T follicular helper cell (primary cell): Measurements from ENCODE around the gene TFDP3.

Experiments used
- DNase-seq: peaks from one replicate; pipeline ENCODE4 v3.0.0-alpha.2; 2020; ENCODE audit warnings: low read depth
- total RNA-seq, 2 experiments: gene quantifications; one replicate each; lab custom pipeline; 2026; lab: John Stamatoyannopoulos, UW

The TFDP3 gene, protein sequence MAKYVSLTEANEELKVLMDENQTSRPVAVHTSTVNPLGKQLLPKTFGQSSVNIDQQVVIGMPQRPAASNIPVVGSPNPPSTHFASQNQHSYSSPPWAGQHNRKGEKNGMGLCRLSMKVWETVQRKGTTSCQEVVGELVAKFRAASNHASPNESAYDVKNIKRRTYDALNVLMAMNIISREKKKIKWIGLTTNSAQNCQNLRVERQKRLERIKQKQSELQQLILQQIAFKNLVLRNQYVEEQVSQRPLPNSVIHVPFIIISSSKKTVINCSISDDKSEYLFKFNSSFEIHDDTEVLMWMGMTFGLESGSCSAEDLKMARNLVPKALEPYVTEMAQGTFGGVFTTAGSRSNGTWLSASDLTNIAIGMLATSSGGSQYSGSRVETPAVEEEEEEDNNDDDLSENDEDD
- total RNA-seq, result 0 reads per million in 2 experiments

GRCh38 chrX:133218329-133218728, at the start of gene TFDP3:
Gene TFDP3 (minus strand): TSS chrX:133218354. CDS start chrX:133218259, 95 bp downstream.
- DNase-seq, result no peak

GRCh38 chrX:133267621-133268020, 49.5 kb upstream of the TFDP3 start:
- no peak for DNase-seq

GRCh38 chrX:133265331-133265730, 47.2 kb upstream of the TFDP3 start:
- DNase-seq, result no peak

GRCh38 chrX:133258481-133258880, 40.3 kb upstream of the TFDP3 start:
- no peak for DNase-seq

- DNase-seq, result no peak
These were observed 36.5 kb upstream of the TFDP3 start for GRCh38 chrX:133254666-133255065.

DNA sequence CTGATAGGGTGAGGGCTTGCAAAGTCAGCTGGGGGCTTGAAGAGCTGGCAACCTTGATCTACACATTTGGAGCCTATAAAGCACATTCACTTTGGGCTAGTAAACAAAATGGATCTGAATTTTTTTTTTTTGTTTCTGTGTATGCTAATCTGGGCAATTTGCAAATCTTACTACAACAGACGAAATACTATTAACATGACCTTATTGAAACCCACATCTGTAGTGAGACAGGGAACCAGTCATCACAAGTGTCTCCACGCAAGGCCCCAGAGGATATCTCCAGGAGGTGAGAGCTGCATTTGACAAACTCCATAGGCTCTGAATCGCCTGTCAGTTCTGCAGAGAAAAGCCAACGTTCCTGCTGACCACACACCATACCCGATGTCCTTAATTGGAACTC, 33.0 kb upstream of the TFDP3 start:
- DNase-seq, result no peak

DNA sequence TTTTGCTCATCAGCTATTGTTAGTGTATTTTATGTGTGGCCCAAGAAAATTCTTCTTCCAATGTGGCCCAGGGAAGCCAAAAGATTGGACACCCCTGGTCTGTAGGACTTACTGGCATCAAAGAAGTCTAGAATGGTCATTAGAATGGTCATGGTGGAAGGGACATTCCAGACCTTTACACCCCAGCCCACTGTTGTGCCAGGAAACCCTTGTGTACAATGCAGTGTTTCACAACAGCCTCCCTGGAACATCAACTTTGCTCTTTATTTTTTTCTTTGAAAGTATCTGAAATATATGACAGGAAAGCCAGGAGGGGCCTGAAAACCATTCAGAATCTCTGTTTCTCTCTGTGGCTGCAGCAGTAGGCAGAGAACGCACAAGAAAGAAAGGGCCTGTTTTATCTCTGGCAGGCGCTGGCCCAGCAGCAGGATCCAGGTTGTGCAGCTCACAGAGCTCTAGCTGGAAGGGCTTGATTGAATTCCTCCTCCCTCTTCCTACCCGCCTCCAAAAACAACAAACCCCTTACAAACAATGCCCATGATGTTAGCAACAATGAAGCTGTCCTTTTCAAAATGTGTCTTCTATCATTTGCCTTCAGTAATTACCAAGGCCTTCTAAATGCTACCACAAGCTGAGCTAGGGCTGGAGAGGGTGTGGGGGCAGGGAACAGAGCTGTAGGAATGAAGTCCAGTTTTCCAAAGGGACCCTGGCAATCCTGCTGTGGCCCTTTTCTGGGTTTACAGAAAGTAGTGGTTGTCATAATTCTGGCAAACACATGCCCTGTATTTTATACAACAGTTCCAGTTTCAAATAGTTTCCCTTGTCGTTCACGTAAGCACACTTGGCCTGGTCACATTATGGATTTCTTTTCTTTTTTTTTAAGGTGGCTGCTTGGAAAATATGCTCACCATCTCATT, 32.3 kb upstream of the TFDP3 start:
- no peak for DNase-seq

GRCh38 chrX:133249266-133250058, 31.3 kb upstream of the TFDP3 start:
- DNase-seq, result no peak

GRCh38 chrX:133248177-133248576, 30.0 kb upstream of the TFDP3 start:
- no peak for DNase-seq

DNA sequence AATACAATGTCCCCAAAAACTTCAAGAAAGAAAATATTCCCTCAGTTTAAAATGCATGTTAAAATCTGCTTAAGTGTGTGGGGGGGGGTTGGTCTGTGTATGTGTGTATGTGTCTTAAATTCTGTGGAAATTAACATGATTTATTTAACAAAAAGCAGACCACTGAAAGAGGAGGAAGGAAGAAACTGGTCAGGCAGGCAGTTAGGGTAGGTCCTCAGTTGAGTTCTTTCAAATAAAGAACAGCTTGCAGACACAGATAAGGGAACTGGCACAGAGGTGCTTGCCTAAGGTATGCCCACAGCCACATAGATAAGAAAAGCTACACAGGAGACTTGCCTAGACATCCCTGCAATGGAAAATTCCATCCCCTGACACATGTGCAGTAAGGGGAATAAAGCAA, 28.8 kb upstream of the TFDP3 start:
- DNase-seq, result no peak

GRCh38 chrX:133235830-133236229, 17.7 kb upstream of the TFDP3 start:
- no peak for DNase-seq

DNA sequence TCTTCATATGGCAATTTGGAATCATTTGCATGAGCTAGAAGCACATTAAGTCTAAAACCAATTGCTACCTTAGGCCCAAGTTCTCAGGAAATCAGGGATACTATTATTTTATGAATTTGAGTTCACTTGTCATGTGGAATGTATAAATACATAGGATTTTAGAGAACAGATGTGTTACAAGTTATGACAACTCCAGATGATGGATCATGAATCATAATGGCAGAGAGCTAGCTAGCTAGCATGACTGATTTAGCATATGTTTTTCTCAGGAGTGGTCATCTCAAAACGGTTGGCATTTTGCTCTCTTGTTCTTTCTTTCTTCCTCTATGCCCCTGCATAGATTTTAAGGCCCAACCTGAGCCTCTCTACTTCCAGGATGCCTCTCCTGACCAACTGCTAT, 14.2 kb upstream of the TFDP3 start:
- no peak for DNase-seq

- no peak for DNase-seq
These were observed 11.2 kb upstream of the TFDP3 start for GRCh38 chrX:133229361-133229760.

GRCh38 chrX:133215747-133216146, 2.4 kb downstream of the TFDP3 start:
- no peak for DNase-seq

GRCh38 chrX:133215017-133215416, 3.1 kb downstream of the TFDP3 start:
- no peak for DNase-seq

GRCh38 chrX:133214301-133214700, 3.9 kb downstream of the TFDP3 start:
- no peak for DNase-seq

GRCh38 chrX:133213117-133213516, 5.0 kb downstream of the TFDP3 start:
- no peak for DNase-seq

GRCh38 chrX:133207751-133208150, 10.4 kb downstream of the TFDP3 start:
- DNase-seq, result no peak

GRCh38 chrX:133191739-133192039, 26.5 kb downstream of the TFDP3 start:
- no peak for DNase-seq

DNA sequence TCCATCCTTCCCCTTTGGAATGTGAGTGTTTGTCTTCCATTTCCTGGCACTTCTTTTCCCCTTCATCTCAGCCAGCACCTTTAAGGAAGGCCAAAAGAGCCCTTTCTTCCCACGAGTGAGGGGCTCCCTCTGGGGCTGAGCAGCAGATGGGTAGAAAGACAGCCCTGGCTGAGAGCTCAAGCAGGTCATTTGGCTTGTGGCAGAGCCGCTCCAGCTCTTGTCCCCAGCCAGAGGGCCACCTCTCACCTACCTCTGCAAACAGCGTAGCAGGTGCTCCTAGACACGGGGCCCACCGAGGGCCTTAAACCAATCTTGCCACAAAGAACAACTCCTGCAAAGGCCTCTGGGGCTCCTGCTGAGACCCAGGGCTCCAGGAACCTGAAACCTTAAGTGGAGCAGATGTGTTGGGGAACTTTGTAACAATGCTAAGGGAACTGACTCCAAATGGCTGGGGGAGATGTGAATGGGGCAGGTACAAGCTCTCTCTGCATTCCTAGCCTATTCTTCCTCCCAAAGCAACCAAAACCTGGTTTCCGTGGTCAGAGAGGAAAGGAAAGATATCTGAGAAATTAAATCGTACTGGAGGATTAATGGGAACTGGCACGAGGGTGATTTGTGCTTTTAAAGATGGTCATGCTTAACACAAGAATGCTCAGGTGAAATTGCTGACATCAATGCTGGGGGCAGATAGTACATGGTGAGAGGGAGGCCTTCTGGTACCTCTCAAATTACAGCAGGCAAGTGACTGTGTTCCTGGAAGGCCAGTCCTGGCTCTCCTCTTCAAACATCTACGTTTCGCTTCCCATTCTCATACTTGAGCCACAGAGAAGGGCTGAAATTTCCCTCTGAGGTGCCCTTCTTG, 27.0 kb downstream of the TFDP3 start:
- DNase-seq, result no peak

GRCh38 chrX:133189195-133189594, 29.0 kb downstream of the TFDP3 start:
- no peak for DNase-seq
